Adrenal gland (tissue), 5 donors: ENCODE data around the gene PHF1.

ENCODE experiments used
- CTCF ChIP-seq, 6 experiments: fragments of 450-650 bp in 4 of 6; fragments of 200-600 bp in 2 of 6; sonication (generic) in 1 of 6; IDR thresholded peaks; 1 replicate in 5 of 6; 2 replicates in 1 of 6; pipeline versions ENCODE4 v1.5.1 to v1.8.0; 2016 to 2021; ENCODE audit warnings: antibody characterized with exemption in 6 of 6, mild to moderate bottlenecking in 2 of 6, moderate library complexity in 1 of 6
- POLR2A ChIP-seq, 2 donors: fragments of 450-650 bp; IDR thresholded peaks; one replicate each; pipeline ENCODE4 v1.6.1; 2017; ENCODE audit warnings: antibody characterized with exemption in 2 of 2, mild to moderate bottlenecking in 2 of 2, moderate library complexity in 1 of 2
- donor health status: DM: no; HTN: no; CAD: no.

GRCh38 chr6:33432546-33432945 lies 21.7 kb downstream of the PHF1 start:
- TF ChIP-seq POLR2A (IDR thresholded peaks at IDR 0.05) (no peak), CTCF (IDR thresholded peaks at IDR 0.05) (no peak)
